Neural cell (in vitro differentiated cells): ENCODE results near the gene CLCNKA. TPM values are rescaled to one million over a fixed set of nuclear protein-coding genes. Genes with fewer than 3 reads are reported as not detected.

Experiments
- H2AFZ ChIP-seq: fragments of 200-600, 300-800 bp; sonication (generic), shearing (Covaris generic); 2 replicates; pipeline ENCODE4 v1.6.0; 2014; ENCODE audit warnings: low read depth, mild to moderate bottlenecking, antibody characterized with exemption, low read length, moderate library complexity
- H3F3A ChIP-seq: fragments of 200-600 bp; shearing (Covaris generic); 2 replicates; pipeline ENCODE4 v1.6.1; 2016; ENCODE audit warnings: mild to moderate bottlenecking, moderate library complexity, mixed read lengths, antibody characterized with exemption, low read length; ENCODE audit not compliant: insufficient read depth, poor library complexity, severe bottlenecking
- H3K27ac ChIP-seq: fragments of 200-600, 300-800 bp; sonication (generic), shearing (Covaris generic); 2 replicates; pipeline ENCODE4 v1.5.1; 2014; ENCODE audit warnings: mild to moderate bottlenecking, low read length, moderate library complexity
- H3K27me3 ChIP-seq: fragments of 300-800, 200-600 bp; sonication (generic), shearing (Covaris generic); 2 replicates; pipeline ENCODE4 v1.6.0; 2014; ENCODE audit warnings: mild to moderate bottlenecking, low read depth, low read length, moderate library complexity; ENCODE audit not compliant: insufficient read depth
- H3K36me3 ChIP-seq: fragments of 300-800, 200-600 bp; sonication (generic), shearing (Covaris generic); 2 replicates; pipeline ENCODE4 v1.5.1; 2014; ENCODE audit warnings: mild to moderate bottlenecking, antibody characterized with exemption, low read length, moderate library complexity; ENCODE audit not compliant: insufficient read depth
- H3K4me2 ChIP-seq: fragments of 300-800, 200-600 bp; sonication (generic), shearing (Covaris generic); 2 replicates; pipeline ENCODE4 v1.6.0; 2014; ENCODE audit warnings: mild to moderate bottlenecking, low read length
- H3K4me3 ChIP-seq: fragments of 300-800, 200-600 bp; sonication (generic), shearing (Covaris generic); 2 replicates; pipeline ENCODE4 v1.5.1; 2014; ENCODE audit warnings: mild to moderate bottlenecking, low read length, moderate library complexity
- H3K79me2 ChIP-seq: fragments of 200-600 bp; shearing (Covaris generic); replicated peaks from 2 replicates; pipeline ENCODE4 v1.6.0; 2014; ENCODE audit warnings: mild to moderate bottlenecking, low read length, moderate library complexity; ENCODE audit not compliant: insufficient read depth
- H3K9ac ChIP-seq: fragments of 300-800, 200-600 bp; sonication (generic), shearing (Covaris generic); 2 replicates; pipeline ENCODE4 v1.6.1; 2016; ENCODE audit warnings: mild to moderate bottlenecking, low read length, mixed read lengths
- H3K9me2 ChIP-seq: fragments of 200-600 bp; shearing (Covaris generic); 2 replicates; pipeline ENCODE4 v1.6.1; 2016; ENCODE audit warnings: mild to moderate bottlenecking, low read length, mixed read lengths; ENCODE audit not compliant: insufficient read depth
- H3K9me3 ChIP-seq: fragments of 200-600, 300-800 bp; sonication (generic), shearing (Covaris generic); 2 replicates; pipeline ENCODE4 v1.6.1; 2016; ENCODE audit warnings: mild to moderate bottlenecking, mixed run types, low read length, moderate library complexity, mixed read lengths
- H4K20me1 ChIP-seq: fragments of 200-600 bp; shearing (Covaris generic); 2 replicates; pipeline ENCODE4 v1.6.1; 2016; ENCODE audit warnings: mild to moderate bottlenecking, mixed run types; ENCODE audit not compliant: insufficient read depth
- CTCF ChIP-seq: fragments of 450-650 bp; IDR thresholded peaks from 2 replicates; pipeline ENCODE4 v1.5.1; 2014; ENCODE audit warnings: antibody characterized with exemption, mild to moderate bottlenecking, moderate library complexity; ENCODE audit not compliant: poor library complexity, severe bottlenecking
- EP300 ChIP-seq: fragments of 450-650 bp; conservative IDR thresholded peaks from 2 replicates; pipeline ENCODE4 v1.6.1; 2014; ENCODE audit warnings: antibody characterized with exemption, mild to moderate bottlenecking, moderate library complexity; ENCODE audit not compliant: poor library complexity, severe bottlenecking
- EZH2 ChIP-seq: fragments of 200-600, 300-800 bp; shearing (Covaris generic), sonication (generic); IDR thresholded peaks from 2 replicates; pipeline ENCODE4 v1.6.1; 2014; ENCODE audit warnings: antibody characterized with exemption, low read length, borderline replicate concordance, mild to moderate bottlenecking; ENCODE audit not compliant: insufficient read depth, poor library complexity, severe bottlenecking
- MXI1 ChIP-seq: fragments of 450-650 bp; conservative IDR thresholded peaks from 2 replicates; pipeline ENCODE4 v1.6.1; 2014; ENCODE audit warnings: antibody characterized with exemption, mild to moderate bottlenecking; ENCODE audit not compliant: poor library complexity, severe bottlenecking
- POLR2AphosphoS5 ChIP-seq: IDR thresholded peaks from 2 replicates; pipeline ENCODE4 v1.6.1; 2012
- RAD21 ChIP-seq: fragments of 450-650 bp; conservative IDR thresholded peaks from 2 replicates; pipeline ENCODE4 v1.6.1; 2014; ENCODE audit warnings: antibody characterized with exemption, mild to moderate bottlenecking, moderate library complexity
- REST ChIP-seq: IDR thresholded peaks from 2 replicates; pipeline ENCODE4 v1.6.1; 2012; ENCODE audit warnings: borderline replicate concordance
- SMC3 ChIP-seq: fragments of 450-650 bp; conservative IDR thresholded peaks from 2 replicates; pipeline ENCODE4 v1.6.1; 2014; ENCODE audit warnings: antibody characterized with exemption, mild to moderate bottlenecking, moderate library complexity; ENCODE audit not compliant: poor library complexity
- TAF1 ChIP-seq: IDR thresholded peaks from 2 replicates; pipeline ENCODE4 v1.6.1; 2012; ENCODE audit warnings: low read depth
- polyA plus RNA-seq: library from polyadenylated mRNA; depleted of rRNA; stranded (reverse); fragments of >200 nt; gene quantifications from 2 replicates; pipeline ENCODE4 v1.2.3, GENCODE V29; 2014

The CLCNKA gene
- polyA plus RNA-seq, 1 donor from 2014 or later, result not detected

- Histone ChIP-seq H3K27ac (no peak overlapping the region), H3K4me2 (no peak overlapping the region), H3F3A (no peaks in the 10 kb centered on the region), H4K20me1 (no peaks in the 10 kb centered on the region), H3K4me3 (no peak overlapping the region), H3K79me2 (no peaks in the 10 kb centered on the region), H3K27me3 (no peaks in the 10 kb centered on the region), H3K9me2 (no peaks in the 10 kb centered on the region), H3K9ac (no peak overlapping the region), H2AFZ (no peak overlapping the region), H3K36me3 (no peaks in the 10 kb centered on the region), H3K9me3 (no peaks in the 10 kb centered on the region)
- TF ChIP-seq POLR2AphosphoS5 (no peak), SMC3 (no peak), RAD21 (no peak), TAF1 (no peak), EP300 (no peak), EZH2 (no peak), MXI1 (no peak), REST (no peak), CTCF (no peak)
Observed at GRCh38 chr1:16006552-16007485, 15.0 kb upstream of the CLCNKA start.

DNA sequence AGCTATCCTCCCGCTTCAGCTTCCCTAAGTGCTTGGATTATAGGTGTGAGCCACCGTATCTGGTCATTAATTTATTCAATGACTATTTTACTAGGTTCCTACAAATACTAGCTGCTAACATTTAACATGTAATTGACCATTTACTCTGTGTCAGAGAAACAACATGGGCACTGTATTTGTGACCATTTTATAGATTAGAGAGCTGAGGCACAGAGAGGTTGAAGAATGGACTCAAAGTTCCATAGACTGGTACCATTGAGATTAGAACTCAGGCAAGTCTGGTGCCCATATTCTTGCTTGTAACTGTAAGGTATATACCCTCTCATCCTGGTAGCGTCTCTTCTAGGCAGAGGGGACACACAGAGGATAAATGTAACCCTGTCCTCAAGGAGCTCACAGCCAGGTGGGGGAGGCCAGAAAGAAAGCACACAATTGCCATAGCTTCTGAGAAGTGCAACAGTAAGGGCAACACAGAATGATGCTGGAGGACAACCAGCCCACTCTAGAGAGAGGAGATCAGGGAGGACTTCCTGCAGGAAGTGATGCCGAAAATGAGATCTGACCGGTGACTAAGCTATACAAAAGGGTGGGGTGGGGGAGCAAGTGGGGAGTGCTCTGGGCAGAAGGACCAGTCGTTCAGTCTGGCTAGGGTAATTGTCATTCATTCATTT is 14.0 kb upstream of the CLCNKA start:
- H3K9me2 ChIP-seq, result no peaks in the 10 kb centered on the region
- no peak overlapping the region for H3K4me3 ChIP-seq
- no peaks in the 10 kb centered on the region for H3K36me3 ChIP-seq
- TF ChIP-seq REST, result no peak
- no peak for TF ChIP-seq MXI1
- no peak for TF ChIP-seq RAD21
- no peak for TF ChIP-seq EP300
- TF ChIP-seq CTCF, result no peak
- TF ChIP-seq POLR2AphosphoS5, result no peak
- no peak for TF ChIP-seq SMC3
- no peak for TF ChIP-seq EZH2
- TF ChIP-seq TAF1, result no peak
- no peaks in the 10 kb centered on the region for H3K9me3 ChIP-seq
- no peak overlapping the region for H3K9ac ChIP-seq
- H2AFZ ChIP-seq, result no peak overlapping the region
- no peaks in the 10 kb centered on the region for H3F3A ChIP-seq
- no peaks in the 10 kb centered on the region for H3K79me2 ChIP-seq
- H3K27ac ChIP-seq, result no peak overlapping the region
- H3K4me2 ChIP-seq, result no peak overlapping the region
- no peaks in the 10 kb centered on the region for H3K27me3 ChIP-seq
- no peaks in the 10 kb centered on the region for H4K20me1 ChIP-seq
